Right ventricle myocardium superior (tissue), 1 donor: ENCODE results near the gene IGSF5. TPM values are rescaled to one million over a fixed set of nuclear protein-coding genes. Genes with fewer than 3 reads are reported as not detected.

Source experiments
- ATAC-seq: fragments of 200-7000 bp; cut with Tn5 transposase; one replicate; pipeline ENCODE4 v1.9.1; 2020; ENCODE audit warnings: mild to moderate bottlenecking; ENCODE audit not compliant: poor library complexity
- DNase-seq: peaks from one replicate; pipeline ENCODE4 v3.0.0-alpha.2; 2020
- intact Hi-C: fragments of 100-400 bp; cut with DNase I; formaldehyde crosslinking; loops from one replicate; pipeline ENCODE4 v1.11.2; 2022
- total RNA-seq: library from RNA; stranded (reverse); fragmentation: NEBNext Ultra II Directional; extraction: Animal tissue kit (Norgen Biotek cat#: 25700); gene quantifications from one replicate; pipeline ENCODE4 v1.2.1, GENCODE V29; 2021
- donor health status: DM: no; HTN: yes; CAD: no; lungs with severe emphysema.

The IGSF5 gene
- total RNA-seq, 1 donor from 2014 or later, result 4.1 TPM

DNA sequence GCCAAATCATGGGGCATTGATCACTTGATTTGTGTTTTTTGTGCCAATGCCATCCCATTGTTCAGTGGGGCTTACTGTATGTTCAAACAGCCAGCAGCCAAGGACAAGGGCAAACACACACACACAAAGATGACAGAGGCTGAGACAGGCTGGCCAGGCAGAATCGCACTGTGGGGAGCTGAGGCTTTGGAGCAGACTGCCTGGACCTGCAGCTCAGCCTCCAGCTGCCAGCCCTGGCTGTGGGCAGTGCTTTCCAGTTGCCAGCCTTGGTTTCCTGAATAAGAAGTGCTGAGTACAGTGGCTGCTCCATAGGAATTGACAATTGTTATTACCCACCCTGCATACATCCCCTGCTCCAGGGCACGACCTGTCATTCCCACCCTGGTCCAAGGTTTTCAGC lies 105.3 kb downstream of the IGSF5 start:
- intact Hi-C loops, result no loop called here
- no peak for ATAC-seq

DNA sequence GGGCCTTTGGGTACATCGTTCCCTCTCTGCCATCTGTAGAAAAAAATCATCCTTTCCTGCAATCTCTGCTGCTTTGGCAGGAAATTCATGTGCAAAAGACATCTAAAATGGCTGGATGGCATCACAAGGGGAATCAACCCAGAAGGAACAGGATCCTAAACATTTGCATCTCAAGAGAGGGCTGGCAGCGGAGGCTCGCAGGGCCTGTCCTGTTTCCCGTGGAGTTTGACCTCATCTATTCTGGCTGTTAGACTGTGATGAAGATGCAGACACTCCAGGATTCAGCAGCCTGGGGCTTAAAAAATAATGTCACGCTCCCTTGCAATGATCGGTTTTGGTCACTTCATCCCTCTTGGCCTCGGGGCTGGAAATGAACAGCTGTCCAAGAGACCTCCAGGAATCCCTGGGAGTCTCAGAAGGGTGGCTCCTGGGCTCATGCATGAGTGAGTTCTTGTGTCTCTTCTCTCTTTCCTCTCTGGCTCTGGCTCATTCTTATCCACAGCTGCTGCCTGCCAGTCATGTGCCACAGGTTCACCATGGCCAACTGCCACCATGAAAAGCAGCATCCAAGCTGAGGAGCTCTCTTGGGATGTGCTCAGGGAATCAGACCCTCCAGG lies 106.1 kb downstream of the IGSF5 start:
- no peak for DNase-seq
- intact Hi-C loops, result no loop called here
- no peak for ATAC-seq

More for the DNA sequence above, 105.3 kb downstream of the IGSF5 start:
- no peak for DNase-seq

Other genes with a start within 250 kb of the IGSF5 start
- 0.03 TPM for gene B3GALT5, start 132.2 kb upstream of the IGSF5 start, total RNA-seq
- 3.0 TPM for gene PCP4, start 122.3 kb downstream of the IGSF5 start, total RNA-seq